HG03064 (cell line): ENCODE data around the gene EHD1.

Source experiments
- ATAC-seq: cut with Tn5 transposase; IDR thresholded peaks from one replicate; pipeline ENCODE4 v1.9.1; 2021; ENCODE audit warnings: low read depth; ENCODE audit not compliant: unreplicated experiment

Gene EHD1

GRCh38 chr11:64891880-64892279 is 13.5 kb upstream of the EHD1 start:
- ATAC-seq, result no peak

GRCh38 chr11:64891215-64891848 is 12.9 kb upstream of the EHD1 start:
- ATAC-seq, result no peak

DNA sequence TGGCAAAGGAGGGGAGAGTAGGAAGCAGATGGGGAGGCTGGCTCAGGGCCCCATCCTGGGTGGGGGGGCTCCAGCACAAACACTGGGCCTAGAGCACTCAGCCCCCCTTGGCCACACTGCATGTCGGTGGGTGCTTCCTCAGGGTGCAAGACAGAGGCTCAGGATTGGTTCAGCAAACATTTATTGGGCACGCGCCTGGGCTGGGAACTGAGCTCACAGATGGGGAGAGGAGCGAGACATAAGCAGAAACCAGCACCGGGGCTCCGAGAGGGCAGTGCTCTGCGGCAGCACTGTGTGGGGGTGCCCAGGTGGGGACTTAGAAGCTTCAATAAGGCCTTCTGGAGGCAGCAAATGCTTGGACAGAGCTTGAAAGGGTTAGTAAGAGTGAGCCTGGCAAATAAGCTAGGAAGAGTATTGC is 12.1 kb upstream of the EHD1 start:
- ATAC-seq, result no peak

DNA sequence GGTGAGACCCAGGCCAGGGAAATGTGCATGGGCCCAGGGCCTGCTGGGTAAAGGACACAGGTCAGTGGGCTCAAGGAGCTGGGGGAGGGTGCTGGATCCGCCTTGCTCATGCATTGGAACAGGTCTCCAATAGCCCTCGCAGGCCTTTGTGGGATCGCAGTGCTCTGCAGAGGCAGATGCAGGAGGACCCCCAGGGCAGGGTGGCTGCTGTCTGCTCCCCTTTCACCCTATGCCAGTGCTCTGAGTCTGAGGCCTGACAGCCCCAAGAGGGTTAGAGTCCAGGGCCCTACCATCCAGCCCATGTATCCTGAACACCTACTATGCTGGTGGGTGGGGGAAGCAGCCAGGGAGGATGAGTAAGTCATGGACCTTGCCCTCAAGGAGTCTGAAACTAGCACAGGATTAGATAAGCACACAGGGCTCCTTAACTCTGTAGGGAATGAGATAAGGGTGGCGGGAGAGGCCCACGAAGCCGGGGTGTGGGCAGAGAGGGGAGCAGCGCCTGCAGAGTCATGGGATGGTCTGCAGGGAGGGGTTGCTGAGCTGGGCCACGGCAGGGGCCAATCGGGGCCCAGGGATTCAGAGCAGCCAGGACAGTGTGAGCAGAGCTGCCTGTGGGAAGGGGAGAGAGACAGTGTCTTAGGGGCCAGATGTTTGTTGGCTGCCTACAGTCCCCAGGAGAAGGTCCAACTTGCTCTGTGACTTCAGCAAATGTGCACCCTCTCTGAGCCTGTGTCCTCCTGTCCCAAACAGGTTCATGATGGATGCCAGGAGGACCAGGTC is 10.5 kb upstream of the EHD1 start:
- ATAC-seq, result no peak

DNA sequence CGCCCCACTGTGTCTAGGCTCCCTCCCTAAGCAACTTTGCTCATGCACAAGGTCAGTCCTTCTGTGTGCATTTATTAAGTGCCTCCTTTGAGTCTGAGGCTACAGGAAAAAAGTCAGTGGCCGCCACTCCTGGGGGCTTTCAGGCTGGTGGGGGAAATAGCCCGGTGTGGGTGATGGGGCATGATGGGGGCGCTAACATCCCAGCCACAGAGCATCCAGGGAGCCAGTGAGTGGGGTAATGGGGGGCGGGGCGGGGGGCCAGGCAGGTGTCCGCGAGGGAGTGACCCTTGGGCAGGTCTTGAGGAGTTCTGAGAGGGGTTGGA is 9.9 kb upstream of the EHD1 start:
- no peak for ATAC-seq

DNA sequence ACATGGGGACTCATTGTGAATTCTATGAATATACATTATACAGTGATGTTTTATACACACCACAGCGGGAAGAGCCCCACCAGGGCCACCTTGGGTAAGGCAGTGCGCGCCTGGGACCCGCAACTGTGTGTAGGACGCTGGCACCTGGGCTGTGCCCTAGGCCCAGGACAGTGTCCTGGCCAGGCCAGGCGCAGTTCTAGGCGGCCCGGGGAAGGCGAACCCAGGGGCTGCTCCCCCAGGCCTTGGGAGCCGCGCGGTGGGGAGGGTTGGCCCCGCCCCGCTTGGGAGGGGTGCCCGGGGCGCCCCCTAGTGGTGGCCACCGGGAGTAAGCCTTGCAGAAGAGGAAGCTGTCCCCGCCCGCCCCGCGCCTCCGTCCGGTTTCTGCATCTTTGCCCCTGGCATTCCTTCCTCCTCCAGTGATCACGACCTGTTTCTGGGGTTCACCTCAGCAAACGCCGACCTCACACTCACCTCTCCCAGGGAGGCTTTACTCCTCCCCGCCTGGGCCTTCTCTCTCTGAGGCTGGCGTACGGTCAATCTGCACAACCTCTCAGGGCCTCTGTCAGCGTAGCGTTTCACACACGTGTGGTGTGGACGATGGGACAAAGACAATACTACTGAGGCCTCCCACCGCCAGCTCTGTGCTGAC is 9.5 kb upstream of the EHD1 start:
- peak; percentile 55 for ATAC-seq

- no peak for ATAC-seq
These were observed 8.9 kb upstream of the EHD1 start for GRCh38 chr11:64887234-64887756.

GRCh38 chr11:64885367-64886286 is 7.2 kb upstream of the EHD1 start:
- no peak for ATAC-seq

GRCh38 chr11:64884019-64884418 is 5.6 kb upstream of the EHD1 start:
- no peak for ATAC-seq

DNA sequence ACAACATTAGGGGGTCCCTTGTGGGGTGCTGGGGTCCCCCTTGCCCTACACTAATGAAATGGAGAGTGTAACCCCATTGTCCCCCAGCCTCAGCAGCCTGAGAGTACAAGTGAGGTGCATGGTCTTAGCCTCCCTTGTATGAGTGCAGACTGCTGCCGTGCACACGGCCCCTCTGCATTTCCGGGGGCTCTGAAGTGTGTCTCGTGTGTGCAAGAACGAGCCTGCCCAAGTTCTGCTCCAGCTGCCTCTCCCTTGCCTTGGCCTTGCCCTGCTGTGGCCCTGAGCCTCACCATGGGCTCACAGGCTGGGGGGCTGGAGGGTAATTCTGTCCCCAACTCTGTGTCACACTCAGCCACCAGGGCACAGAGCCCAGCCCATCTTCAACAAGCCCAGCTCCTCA is 5.2 kb upstream of the EHD1 start:
- ATAC-seq, result no peak

DNA sequence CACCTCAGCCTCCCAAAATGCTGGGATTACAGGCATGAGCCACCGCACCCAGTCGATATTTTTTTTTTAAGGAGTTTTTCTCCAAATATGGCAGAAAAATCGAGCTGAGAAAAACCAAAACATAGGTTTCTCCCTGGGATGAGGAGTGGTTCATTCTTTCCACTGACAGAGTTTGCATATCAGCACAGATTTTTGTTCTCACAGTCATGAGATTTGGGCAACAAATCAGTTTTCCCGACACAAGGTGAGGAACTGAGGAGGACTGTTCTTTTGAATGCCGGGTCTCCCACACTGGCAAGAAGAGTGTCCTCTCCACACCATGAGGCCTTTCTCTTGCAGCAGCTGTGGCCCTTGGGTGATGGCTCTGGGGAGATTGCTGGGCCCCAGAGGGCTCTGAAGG is 3.8 kb upstream of the EHD1 start:
- ATAC-seq, result no peak

GRCh38 chr11:64881476-64881875 is 3.1 kb upstream of the EHD1 start:
- ATAC-seq, result no peak

GRCh38 chr11:64880240-64881001 is 2.0 kb upstream of the EHD1 start:
- ATAC-seq, result no peak

DNA sequence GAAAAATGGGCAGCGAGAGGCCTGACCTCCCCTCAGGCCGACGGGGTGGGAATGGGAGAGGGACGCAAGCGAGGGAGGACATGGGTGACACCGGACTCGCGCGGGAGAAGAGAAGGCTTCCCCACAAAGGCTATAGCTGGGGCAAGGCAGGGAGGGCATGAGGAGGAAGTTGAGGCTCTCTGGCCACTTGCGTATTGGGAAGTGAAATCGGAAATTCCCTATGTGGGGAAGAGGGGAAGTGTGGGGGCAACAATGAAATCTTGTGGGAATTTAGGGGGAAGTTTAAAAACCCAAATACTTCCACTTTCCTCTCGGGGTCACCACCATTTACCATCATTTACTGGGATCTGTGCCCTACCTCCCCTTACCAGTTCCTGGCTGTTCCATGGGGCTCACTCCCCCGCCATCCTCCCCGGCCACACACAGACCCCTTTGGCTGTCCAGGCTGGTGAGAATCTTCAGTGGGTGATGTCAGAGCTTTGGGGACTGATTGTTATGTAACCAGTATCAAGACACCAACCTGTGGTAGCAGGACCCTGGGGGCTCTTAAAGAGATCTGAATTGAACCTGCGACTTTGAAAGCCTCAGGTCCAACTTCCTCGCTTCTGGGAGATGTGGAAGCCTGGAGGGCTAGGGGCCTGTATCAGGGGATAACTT is 951 bp upstream of the EHD1 start:
- ATAC-seq, result peak; percentile 1

DNA sequence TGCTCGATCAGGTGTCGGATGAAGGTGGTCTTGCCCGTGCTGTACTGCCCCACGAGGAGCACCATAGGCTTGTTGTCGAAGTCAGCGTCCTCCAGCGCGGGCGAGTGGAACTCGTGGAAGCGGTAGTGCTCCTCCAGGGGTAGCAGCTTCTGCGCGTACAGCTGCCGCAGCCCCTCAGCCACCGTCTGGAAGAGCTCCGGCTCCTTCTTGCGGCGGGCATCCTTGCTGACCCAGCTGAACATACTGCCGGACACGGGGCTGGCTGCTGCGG is 263 bp downstream of the EHD1 start:
- ATAC-seq, result no peak

DNA sequence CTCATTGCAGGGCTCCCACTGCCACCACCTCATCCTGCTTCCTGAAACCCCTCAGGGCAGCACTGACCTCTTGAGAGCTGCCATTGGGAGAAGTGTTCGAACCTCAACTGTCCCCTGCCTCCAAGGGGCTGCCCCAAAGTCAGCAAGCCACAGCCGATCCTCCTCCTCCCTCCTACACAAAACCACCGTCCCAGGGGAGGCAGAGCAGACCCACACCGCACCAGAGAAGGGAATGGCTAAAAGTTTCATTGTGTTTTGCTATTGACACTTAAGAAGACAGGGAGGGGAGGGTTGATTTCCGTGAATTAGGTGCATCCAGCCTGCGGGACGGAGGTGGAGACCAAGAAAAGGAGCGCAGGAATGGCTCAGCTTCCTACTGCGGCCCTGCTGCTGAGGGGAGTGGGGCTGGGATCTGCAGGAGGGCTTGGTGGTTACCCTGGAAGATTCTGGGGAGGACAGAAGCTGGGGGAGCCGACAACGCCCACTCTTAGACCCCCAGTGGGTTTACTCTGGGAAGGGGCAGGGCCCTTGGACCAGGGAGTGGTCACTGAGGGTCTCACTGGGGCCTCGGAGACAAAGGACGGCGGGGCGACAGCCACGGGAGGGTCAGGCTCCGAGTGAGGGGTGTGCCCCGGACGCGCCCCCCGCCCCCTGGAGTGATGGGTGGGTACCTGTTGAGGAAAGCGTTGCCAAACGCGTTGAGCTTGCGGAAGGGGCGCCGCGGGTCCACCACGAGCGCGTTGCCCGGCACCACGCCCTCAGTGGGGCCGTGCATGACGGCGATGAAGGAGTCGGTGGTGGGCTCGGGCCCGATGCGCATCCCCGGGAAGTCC is 815 bp downstream of the EHD1 start:
- ATAC-seq, result no peak

DNA sequence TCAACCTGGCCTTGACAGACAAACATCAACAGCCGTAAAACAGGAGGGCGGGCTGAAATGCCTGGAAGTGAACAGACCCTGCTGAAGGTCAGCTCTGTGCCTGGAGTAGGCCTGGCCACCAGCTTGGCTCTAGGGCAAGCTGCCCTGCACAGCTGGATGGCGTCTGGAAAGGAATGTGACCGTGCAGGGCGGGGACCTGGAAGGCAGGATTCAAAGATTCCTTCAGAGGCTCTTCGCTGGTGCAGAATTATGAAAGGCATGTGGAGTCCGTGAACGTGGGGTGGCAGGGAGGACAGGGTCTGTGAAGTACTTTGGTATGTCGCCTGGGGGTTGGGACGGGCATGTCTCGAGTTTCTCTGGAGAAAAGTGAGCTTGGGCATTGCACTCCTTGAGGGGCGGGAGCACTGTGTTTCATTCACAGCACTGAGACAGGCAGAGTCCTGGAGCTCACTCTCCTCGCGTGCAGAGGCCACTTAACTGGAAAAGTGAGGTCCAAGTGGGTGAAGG is 1.5 kb downstream of the EHD1 start:
- ATAC-seq, result no peak

DNA sequence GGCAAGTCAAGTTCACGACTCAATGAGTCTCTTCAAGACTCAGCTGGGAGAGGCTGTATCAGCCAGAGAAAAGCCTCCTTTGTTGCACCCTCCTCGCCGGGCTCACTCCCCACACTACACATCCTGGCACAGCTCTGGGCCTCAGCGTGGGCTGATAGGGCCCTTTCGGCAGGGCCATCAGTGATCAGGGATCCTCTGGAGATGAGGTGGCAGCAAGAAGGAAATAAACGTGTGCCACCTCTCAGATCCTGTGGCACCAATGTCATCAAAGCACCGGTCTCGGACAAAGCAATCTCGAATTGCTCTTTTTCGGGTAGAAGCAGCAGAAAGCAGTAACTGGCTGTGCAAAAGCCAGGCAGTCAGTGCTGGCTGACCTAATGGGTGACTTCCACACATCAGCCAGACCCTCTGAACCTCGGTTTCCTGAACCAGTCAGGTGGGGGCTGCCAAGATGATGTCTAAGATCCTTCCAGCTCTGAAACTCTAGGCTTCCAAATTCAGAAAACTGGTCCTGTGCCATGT is 2.1 kb downstream of the EHD1 start:
- ATAC-seq, result no peak
